Esophagus squamous epithelium (tissue), 5 donors: ENCODE measurements around the gene SPOCD1. TPM values are rescaled to one million over a fixed set of nuclear protein-coding genes. Genes with fewer than 3 reads are reported as not detected.

Experiments
- DNase-seq: peaks from one replicate; lab custom pipeline; 2025; lab: John Stamatoyannopoulos, UW
- H3K27ac ChIP-seq, 4 donors: fragments of 200-600 bp; sonication (generic); one replicate each; pipeline ENCODE4 v1.5.1; 2016 to 2019; ENCODE audit warnings: mild to moderate bottlenecking in 1 of 4
- H3K27me3 ChIP-seq, 4 donors: fragments of 200-600 bp; sonication (generic); 1 replicate in 3 of 4; 2 replicates in 1 of 4; pipeline versions ENCODE4 v1.5.1 to v1.6.0; 2017 to 2021; ENCODE audit warnings: antibody characterized with exemption in 1 of 4
- H3K36me3 ChIP-seq, 3 donors: fragments of 200-600 bp; sonication (generic); one replicate each; pipeline ENCODE4 v1.5.1; 2016 to 2019
- H3K4me1 ChIP-seq, 3 donors: fragments of 200-600 bp; sonication (generic); one replicate each; pipeline ENCODE4 v1.5.1; 2017 to 2019
- H3K4me3 ChIP-seq, 4 donors: fragments of 200-600 bp; sonication (generic); 1 replicate in 3 of 4; 2 replicates in 1 of 4; pipeline ENCODE4 v1.5.1; 2016 to 2019; ENCODE audit warnings: mild to moderate bottlenecking in 2 of 4, moderate library complexity in 1 of 4
- H3K9me3 ChIP-seq, 3 donors: fragments of 200-600 bp; sonication (generic); one replicate each; pipeline ENCODE4 v1.5.1; 2016 to 2019
- CTCF ChIP-seq, 6 experiments: fragments of 450-650 bp in 4 of 6; fragments of 200-600 bp in 2 of 6; sonication (generic) in 2 of 6; IDR thresholded peaks; one replicate each; pipeline ENCODE4 v1.5.1; 2016 to 2019; ENCODE audit warnings: antibody characterized with exemption in 6 of 6, mild to moderate bottlenecking in 4 of 6, moderate library complexity in 4 of 6
- POLR2A ChIP-seq, 4 donors: fragments of 450-650 bp; IDR thresholded peaks; one replicate each; pipeline ENCODE4 v1.6.1; 2017; ENCODE audit warnings: antibody characterized with exemption in 4 of 4, mild to moderate bottlenecking in 4 of 4, moderate library complexity in 3 of 4
- WGBS, 2 donors: methylation state at CpG; one replicate each; pipeline ENCODE4 v1.1.5; 2018; 5-methylcytosine and 5-hydroxymethylcytosine counted together
- intact Hi-C: fragments of 100-400 bp; cut with DNase I; formaldehyde crosslinking; loops from one replicate; pipeline ENCODE4 v1.15.0; 2022
- total RNA-seq, 4 donors: library from RNA; depleted of rRNA; stranded (reverse); fragments of >200 nt; gene quantifications; one replicate each; pipeline ENCODE4 v1.1.0, GENCODE V29; 2016
- donor health status: DM: yes; HTN: yes; CAD: no.

Gene SPOCD1
- total RNA-seq, 4 donors from 2014 or later: 0.18 to 0.40 (median 0.38) TPM; not detected in 1

- no peak for DNase-seq
- intact Hi-C loops: no loop called here
- no peak for TF ChIP-seq CTCF (IDR thresholded peaks at IDR 0.05)
- no peak for TF ChIP-seq POLR2A (IDR thresholded peaks at IDR 0.05)
- Histone ChIP-seq H3K27me3 (peaks cover 0 to 6% (median 0%) of the 10 kb centered on the region in 4 donors), H3K27ac (peak overlapping the region in 1 of 4 donors; percentile 90), H3K36me3 (no peaks in the 10 kb centered on the region), H3K9me3 (no peaks in the 10 kb centered on the region), H3K4me3 (no peak overlapping the region), H3K4me1 (peaks cover 8 to 26% (median 16%) of the 10 kb centered on the region in 3 donors)
- whole genome bisulfite sequencing, 2 donors: 100% methylated on average over 1 of the region's 3 CpGs; no CpG with 5 or more reads in 1 of the 2 donors
Measured at GRCh38 chr1:31787261-31787660, 28.6 kb downstream of the SPOCD1 start.

DNA sequence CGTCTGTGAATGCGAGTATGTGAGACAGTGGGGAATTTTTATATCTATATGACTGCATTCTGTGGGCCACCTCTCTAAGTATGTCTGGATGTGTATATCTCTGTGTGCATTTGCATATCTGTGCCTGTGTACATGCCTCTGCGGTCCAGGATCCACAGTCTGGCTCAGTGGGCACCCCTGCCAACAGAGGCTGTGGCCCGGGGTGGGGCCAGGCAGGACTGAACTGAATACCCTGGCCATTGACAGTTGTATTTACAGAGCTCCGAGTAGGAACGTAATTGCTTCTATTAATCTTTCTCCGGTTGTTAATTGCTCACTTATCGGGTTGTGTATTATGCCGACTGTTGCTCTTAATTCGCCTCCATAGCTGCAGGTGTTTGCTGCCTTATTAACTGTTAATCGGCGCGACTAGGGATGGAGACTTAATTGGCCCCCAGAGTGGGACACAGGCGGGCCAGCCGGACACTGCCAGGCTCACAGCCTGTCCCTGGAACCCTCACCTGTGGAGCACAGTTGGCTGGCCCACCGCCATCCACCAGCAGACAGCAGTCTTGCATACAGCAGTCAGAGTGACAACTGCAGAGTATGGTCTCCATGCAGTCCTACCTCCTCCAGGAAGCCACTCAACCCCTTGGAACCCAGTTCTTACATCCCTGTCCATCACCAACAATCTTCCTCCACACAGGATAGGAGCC lies 29.3 kb downstream of the SPOCD1 start:
- TF ChIP-seq CTCF (IDR thresholded peaks at IDR 0.05) (no peak), POLR2A (IDR thresholded peaks at IDR 0.05) (no peak)
- intact Hi-C loops: no loop called here
- peaks cover 0 to 8% (median 0%) of the 10 kb centered on the region in 4 donors for H3K27me3 ChIP-seq
- 82 to 86% methylated on average over 8 to 11 of the region's 16 CpGs for WGBS, 2 donors
- H3K36me3 ChIP-seq: no peaks in the 10 kb centered on the region
- peaks cover 8 to 33% (median 20%) of the 10 kb centered on the region in 3 donors for H3K4me1 ChIP-seq
- DNase-seq: no peak
- H3K4me3 ChIP-seq: no peak overlapping the region
- no peaks in the 10 kb centered on the region for H3K9me3 ChIP-seq
- no peak overlapping the region for H3K27ac ChIP-seq

GRCh38 chr1:31785947-31786290 lies 29.9 kb downstream of the SPOCD1 start:
- no peaks in the 10 kb centered on the region for H3K36me3 ChIP-seq
- WGBS, 2 donors: 79 to 91% methylated on average over 3 of the region's 3 CpGs
- H3K27ac ChIP-seq: no peak overlapping the region
- peaks cover 0 to 8% (median 0%) of the 10 kb centered on the region in 4 donors for H3K27me3 ChIP-seq
- no peak overlapping the region for H3K4me3 ChIP-seq
- intact Hi-C loops: no loop called here
- DNase-seq: no peak
- H3K9me3 ChIP-seq: no peaks in the 10 kb centered on the region
- no peak for TF ChIP-seq CTCF (IDR thresholded peaks at IDR 0.05)
- TF ChIP-seq POLR2A (IDR thresholded peaks at IDR 0.05): no peak
- H3K4me1 ChIP-seq: peaks cover 8 to 38% (median 20%) of the 10 kb centered on the region in 3 donors

GRCh38 chr1:31785020-31785946 lies 30.5 kb downstream of the SPOCD1 start:
- H3K4me1 ChIP-seq: peaks cover 8 to 38% (median 20%) of the 10 kb centered on the region in 3 donors
- no peaks in the 10 kb centered on the region for H3K9me3 ChIP-seq
- H3K27me3 ChIP-seq: peaks cover 0 to 8% (median 0%) of the 10 kb centered on the region in 4 donors
- WGBS, 2 donors: 66 to 71% methylated on average over 6 to 16 of the region's 20 CpGs
- no peak for TF ChIP-seq CTCF (IDR thresholded peaks at IDR 0.05)
- no peak for TF ChIP-seq POLR2A (IDR thresholded peaks at IDR 0.05)
- H3K36me3 ChIP-seq: no peaks in the 10 kb centered on the region
- intact Hi-C loops: no loop called here
- no peak overlapping the region for H3K27ac ChIP-seq
- DNase-seq: no peak
- no peak overlapping the region for H3K4me3 ChIP-seq
